Stimulated activated CD8-positive, alpha-beta memory T cell treated with anti-CD3 and anti-CD28 coated beads, Interleukin-15, amount 100 ng/mL, for 48 hours (primary cell): Measurements from ENCODE around the gene CACNA1C.
"Not testable (repeated sequence)": the region's sequence is repeated elsewhere in the genome, so short reads cannot be mapped to it uniquely, and the experiment has no call there.

ENCODE experiments used
- DNase-seq, 2 donors: peaks; one replicate each; pipeline ENCODE4 v3.0.0-alpha.2; 2020; ENCODE audit warnings: low read depth in 2 of 2

The CACNA1C gene

DNA sequence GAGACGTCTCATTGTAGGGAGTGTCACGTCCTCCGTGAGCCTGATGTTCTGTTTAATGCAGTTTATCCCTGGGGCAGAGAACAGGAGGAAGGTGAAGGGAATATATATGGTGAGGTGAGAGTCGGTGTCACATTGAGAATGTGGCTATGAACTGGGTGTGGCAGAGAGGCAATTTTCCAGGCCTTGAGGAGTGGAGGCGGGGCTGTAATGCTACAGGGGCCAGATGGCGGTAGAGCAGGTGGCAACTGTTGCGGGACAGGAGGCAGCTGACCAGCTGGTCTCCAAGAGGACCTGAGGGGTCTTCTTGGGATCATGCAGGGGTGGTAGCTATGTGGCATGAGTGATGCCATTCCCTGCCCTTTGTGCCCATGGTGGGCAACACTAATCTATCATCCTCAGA is 59.6 kb downstream of the CACNA1C start:
- DNase-seq, result no peak

DNA sequence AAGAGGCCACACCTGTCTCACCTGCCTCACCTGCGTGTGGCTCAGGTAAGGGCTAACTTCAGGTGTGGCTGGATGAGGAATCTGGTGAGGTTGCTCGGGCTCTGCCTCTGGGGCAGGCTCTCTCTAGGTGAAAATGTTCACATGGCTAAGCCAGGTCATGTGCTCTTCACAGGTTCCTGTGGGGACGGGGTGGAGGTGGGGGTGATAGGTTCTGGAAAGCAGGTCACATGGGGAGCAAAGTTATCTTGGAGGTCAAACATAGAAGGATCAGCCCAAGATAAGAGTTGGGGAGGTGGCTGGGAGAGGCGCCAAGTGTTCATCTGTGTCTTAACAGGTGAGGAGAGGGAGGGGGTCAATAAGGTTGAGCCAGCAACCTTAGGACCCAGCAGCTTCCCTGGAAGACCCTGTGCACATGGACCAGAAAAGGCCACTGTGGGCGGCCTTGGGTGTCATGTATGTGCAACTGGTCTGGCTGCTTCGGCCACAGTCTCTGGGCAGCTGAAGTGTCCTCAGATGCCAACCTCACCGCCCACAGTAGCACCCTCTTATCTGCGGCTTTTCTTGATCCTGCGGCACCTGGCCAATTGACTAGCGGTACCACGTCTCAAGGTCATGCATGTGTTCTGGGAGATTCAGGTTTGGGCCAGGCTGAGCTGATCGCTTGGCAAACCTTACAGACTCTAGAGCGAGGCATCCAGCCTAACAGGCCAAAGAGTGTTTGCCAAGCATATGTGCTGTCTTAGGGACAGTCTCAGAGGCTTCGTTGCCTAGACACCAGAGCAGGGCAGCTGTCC is 60.5 kb downstream of the CACNA1C start:
- no peak for DNase-seq

DNA sequence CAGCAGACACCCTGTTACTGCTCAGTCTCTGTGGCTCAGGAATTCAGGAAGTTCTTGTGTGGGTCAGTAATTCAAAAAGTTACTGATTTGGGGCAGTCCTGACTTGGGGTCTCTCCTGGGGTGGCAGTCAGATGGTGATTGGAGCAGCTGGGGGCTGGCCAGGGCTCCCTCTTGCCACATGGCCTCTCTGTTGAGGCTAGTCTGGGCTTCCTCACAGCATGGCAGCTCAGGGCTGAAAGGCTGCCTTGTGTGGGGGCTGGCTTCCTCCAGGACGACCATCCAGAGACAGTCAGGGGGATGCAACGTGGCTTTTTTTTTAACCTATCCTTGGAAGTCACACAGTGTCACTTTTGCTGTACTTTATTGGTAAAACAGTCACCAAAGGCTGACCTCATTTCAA is 61.3 kb downstream of the CACNA1C start:
- DNase-seq, result no peak

DNA sequence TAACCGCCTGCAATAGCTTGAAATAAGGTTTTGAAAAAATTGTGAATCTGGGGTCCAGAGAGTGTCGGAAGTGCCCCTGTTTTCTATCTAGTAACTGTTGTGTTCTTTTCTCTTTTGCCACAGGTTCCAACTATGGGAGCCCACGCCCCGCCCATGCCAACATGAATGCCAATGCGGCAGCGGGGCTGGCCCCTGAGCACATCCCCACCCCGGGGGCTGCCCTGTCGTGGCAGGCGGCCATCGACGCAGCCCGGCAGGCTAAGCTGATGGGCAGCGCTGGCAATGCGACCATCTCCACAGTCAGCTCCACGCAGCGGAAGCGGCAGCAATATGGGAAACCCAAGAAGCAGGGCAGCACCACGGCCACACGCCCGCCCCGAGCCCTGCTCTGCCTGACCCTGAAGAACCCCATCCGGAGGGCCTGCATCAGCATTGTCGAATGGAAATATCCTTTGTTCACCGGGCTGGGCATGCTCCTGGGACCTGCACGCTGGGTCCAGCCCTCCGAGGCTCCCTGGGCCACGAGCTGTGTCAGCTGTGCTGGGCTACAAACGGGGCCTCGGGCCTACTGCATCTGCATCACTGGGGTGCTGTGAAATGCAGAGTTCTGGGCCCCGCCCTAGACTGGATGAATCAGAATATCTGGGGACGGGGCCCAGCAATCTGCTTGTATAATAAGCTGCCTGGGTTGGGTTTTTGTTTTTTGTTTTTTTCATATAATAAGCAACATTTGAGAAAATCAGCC is 62.5 kb downstream of the CACNA1C start:
- no peak for DNase-seq

DNA sequence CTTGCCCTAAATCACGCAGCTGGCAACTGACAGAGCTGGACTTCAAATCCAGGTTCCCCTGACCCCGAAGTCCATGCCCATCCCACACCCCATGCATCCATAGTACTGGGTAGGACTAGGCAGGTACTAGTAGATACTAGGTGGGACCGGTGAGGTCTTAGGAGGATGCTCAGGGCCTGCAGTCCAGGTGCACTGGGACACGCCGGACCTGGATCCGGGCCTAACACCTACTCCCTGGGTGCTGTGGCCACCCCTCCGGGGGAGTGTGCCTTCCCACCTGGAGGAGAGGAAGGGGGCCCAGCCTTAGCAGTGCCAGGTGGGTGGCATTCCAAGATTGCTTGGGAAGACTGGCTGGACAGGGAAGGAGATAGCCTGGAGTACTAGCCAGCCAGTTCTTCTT is 64.8 kb downstream of the CACNA1C start:
- no peak for DNase-seq

DNA sequence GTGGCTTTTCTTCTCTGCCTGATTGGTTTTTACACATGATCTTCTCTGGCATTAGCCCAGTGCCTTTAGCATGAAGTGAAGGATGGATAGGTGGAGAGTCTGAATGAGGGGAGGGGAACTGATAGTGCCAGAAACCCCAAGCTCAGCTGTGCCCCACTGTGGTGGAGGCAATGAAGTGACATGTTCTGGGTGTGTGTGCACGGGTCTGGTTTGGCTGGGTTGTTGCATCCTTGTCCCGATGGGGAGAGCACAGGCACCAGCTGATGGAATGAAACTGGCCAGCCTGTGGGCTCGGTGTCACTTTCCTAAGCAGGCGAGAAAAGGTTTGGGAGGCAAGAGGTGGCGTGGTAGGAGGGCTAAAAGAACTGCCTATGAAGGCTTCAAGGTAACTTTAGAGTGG is 65.3 kb downstream of the CACNA1C start:
- DNase-seq, result no peak

DNA sequence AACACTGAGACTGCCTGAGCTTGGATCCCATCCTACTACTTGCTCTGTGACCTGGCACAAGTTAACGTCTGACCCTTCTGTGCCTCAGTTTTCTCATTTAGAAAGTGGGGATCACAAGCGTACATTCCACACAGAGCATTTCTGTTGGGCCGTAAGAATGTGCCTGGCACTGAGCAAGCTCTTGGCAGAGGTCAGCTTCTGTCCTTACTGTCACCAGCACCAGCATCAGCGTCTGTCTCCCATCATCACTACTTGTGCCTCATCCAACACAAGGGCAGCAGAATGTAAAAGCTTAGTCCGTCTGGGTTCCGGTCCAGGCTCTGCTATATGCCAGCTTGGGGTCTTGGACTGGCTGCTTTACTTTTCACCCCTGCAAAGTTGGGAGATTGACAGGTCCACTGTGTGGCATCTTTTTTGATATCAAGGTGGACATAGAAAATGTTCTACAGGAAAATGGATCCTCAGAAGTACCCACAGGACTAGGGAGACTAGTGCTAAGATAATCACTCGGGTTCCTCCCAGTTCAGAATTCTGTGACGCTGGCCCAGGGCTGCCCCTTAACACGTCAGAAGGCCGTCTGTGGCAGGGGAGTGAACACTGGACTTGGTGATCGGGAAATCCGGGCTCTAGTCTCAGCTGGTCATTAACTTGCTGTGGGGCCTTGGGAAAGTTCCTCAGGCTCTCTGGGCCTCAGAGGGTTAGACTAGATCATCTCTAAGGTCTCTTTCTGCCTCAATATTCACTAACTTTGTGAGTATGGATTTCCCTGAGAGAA is 65.9 kb downstream of the CACNA1C start:
- DNase-seq, result no peak

DNA sequence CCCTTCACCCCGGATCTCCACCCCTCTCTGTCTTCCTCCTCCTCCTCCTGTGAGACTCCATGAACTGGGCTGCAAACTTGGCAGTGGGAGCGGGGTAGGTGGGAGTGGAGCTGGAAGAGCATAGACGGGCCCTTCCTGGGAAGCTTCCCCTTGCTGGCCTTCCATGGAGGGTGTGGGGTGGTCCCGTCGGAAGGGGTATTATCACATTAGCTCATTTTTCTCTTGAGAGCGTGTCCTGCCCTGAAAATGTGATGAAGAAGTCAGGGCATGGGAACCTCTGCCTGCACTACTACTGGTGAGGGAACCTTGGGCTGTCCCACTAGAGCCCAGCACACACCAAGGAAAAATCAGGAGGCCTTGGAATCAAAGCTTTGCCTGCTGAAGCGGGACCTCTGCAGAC is 66.5 kb downstream of the CACNA1C start:
- no peak for DNase-seq

DNA sequence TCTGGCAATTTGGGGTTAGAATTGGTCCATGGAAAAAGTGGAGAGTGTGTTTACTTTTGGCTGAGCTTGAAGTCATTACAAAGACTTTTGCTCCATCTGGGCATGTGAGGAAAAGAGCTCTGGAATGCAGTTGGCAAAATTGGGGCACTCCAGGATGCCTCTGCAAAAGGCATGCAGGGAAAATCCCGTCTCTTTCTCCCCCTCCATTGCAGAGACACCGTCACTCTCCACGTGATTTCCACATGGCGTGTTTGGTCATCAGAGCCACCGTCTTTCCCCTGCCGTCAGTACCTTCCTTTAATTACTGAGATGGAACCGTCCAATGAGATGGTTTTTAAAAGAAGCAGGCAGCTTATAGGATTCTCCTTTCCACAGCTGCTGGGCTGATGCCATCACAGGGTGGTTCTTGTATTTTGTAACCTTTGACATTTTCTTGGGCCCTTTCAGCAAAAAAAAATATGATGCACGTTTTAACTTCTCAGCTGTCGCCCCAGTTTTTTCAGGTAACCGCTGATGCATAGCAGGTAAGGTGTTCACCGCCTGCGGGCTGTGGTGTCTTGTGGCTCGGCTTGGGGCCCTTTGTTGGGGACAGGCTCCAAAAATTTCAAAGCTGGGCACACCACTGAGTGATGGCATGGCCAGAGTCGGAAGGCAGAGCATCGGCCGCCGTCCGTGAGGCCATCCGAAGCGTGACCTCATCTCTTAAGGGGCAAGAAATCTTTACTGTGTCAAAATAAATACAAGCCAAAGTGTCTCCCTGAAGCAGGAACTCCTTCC is 68.4 kb downstream of the CACNA1C start:
- DNase-seq, result no peak

DNA sequence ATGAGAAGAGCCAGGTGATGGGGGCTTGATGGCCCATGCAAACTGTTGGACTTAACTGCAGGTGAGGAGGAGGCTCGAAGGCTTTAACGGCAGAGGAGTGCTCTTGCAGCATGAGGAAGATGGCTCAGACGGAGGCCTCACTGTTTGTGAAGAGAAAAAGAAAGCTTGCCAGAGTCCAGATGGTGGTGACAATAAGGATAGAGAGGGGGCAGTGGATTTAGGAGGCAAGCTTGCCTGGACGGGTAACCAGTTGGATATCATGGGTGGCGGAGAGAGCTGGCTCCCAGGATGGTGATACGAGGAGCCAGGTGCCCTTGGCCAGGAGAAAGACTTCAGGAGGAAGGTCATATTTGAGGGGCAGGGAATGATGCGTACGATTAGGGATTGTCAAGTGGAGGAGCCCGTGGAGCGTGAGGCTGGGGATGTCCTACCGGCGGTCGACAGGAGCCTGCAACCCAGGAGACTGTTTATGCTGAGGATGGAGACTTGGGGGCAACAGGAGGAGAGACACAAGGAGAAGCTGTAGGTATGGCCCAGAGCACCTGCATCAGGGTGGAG is 71.8 kb downstream of the CACNA1C start:
- DNase-seq, result no peak

DNA sequence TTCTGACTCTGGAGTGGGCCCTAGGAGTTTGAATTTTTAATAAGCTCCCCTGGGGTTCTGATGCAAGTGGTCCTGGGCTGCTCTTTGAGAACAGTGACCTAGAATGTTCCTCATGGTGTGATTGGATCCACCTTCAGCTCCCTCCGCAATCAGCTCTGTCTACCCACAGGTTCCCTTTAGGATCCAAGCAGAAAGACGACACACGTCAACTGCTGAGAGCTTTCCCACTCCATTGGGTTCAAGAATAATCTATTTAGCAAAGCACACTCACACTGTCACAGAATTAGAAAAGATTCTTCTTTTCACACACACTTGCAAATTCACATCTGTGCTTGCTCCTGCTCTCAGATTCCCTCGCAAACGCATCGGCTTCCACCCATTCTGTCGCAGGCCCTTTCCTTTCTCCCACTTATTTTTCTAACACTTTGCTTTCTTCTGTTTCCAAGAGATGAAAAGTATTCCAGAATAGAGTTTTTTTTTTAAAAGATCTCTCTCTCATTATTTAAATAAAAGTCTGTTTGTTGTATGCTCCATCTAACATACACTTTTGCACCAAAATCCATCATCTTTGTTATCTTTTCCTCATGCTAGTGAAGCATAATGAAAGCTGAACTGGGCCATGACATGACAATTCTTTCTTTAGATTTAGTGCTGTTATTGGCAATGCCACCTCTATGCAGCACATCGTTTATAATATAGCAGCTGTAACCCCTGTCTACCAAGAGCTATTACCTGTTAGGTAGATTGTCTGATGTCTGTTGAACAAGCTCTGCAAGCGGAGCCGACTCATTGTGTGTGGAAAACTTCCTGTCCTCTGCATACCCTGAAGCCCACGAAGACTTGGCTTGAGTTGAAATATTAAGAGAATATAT is 73.1 kb downstream of the CACNA1C start:
- no peak for DNase-seq

DNA sequence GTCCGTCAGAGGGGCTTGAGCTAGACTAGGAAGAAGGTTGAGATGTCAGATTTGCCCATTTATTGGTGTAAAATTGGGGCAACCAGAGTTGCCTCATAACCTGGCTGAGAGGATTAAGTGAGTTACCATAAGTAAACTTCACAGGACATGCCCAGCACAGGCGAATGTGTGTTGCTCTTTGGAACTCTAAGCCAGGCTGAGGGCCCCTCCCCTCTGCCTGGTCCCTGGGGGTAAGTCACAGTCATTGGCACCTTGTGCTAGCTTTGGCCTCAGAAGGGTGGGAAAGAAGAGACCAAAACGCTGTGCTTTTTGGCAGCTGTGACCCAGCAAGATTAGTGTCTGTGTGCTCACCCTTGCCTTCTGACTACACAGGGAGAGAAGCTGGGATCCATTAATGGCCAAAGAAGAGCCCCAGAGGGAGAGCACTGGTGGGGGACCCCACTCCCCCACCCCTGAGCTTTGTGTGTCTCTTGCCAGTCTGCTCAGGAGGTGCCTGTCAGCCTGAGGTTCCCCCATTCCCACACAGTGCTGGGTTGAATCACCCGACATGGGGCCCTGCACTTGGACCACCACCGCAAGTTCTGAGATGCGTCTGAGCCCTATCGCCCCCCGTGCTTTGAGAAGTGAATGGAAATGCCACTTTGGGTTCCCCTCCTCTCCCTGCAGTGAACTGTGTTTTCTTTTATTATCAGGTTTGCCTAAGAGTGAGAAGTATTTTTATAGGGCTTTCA is 74.1 kb downstream of the CACNA1C start:
- DNase-seq, result no peak

DNA sequence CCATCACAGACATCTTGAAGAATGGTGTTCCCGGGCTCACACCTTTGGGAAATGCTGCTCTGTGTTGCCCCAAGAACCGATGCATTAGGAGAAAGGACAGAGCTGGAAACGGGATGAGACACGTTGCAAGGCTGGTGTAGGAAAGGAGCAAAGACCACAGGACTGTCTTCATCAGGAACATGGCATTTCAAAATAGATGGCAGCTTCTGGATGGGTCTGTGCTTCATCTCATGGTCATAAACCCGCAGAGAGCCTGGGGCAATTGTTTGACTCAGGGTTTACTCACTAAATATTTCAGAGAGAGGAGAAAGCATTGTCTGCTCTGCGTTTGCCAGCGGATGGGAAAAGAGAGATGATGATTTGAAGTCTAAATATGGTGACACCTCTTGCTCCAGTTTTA is 76.3 kb downstream of the CACNA1C start:
- DNase-seq, result no peak

DNA sequence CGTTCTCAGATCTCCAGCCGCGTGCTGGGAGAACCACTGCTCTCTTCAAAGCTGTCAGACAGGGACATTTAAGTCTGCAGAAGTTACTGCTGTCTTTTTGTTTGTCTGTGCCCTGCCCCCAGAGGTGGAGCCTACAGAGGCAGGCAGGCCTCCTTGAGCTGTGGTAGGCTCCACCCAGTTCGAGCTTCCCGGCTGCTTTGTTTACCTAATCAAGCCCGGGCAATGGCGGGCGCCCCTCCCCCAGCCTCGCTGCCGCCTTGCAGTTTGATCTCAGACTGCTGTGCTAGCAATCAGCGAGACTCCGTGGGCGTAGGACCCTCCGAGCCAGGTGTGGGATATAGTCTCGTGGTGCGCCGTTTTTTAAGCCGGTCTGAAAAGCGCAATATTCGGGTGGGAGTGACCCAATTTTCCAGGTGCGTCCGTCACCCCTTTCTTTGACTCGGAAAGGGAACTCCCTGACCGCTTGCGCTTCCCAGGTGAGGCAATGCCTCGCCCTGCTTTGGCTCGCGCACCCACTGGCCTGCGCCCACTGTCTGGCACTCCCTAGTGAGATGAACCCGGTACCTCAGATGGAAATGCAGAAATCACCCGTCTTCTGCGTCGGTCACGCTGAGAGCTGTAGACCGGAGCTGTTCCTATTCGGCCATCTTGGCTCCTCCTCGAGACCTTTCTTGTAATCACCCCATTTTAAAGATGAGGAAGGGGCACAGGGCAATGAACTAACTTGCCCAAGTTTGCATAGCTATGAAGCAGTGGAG is 83.1 kb downstream of the CACNA1C start:
- not testable (repeated sequence) for DNase-seq

DNA sequence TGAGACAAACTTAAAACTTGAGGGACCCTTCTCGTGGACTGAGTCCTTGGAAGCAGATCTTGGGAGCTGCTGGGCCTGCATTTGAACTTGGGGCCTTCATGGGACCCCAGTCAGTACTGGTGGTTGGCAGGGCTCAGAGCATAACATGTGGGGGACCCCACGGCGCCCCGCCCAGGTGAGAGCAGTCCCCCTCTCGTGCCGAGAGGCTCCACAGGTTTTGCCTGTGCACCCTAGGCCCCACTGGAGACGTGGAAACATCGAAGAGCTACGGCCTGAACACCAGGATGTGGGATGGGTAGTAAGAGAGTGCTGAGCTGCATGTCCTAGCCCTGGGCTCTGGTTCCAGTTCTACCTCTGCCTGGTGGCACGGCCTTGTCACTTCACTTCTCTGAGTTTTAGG is 84.1 kb downstream of the CACNA1C start:
- DNase-seq, result no peak

DNA sequence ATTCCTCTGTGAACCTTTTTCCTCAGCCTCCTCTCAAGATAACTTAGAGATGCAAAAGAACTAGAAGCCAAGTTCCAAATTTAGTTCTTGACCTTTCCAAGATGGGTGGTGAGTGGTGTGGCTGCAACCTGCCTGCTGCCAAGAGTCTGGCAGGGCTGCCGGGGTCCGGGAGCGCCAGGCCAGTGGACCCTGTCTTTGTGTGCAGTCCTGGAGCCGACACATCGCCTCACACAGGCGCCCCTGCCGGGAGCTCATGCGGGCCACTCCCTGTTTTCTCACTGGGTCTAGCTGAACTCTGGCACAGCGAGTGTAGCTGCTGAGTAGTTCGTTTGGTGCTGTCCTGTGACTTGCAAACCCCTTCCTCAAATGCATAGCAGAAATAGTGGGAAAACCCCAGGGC is 84.9 kb downstream of the CACNA1C start:
- no peak for DNase-seq

DNA sequence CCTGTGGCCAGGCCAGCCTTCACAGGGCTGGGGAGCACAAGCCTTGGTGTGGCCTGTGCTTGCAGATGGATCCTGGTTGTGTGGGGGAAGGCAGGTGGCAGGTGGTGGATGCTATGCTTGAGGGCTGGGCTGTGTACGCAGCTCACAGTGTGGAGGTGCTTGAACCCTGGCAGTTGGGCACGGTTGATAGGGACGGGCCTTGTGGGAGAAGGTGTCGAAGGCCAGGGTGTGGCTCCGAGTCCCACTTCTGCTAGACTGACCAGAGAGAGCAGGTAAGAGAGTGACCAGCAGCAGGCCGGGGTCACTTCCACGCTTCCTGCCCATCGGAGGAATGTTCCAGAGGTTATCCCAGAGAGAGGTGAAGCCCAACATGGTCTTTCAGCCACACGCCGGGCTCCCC is 85.5 kb downstream of the CACNA1C start:
- no peak for DNase-seq

DNA sequence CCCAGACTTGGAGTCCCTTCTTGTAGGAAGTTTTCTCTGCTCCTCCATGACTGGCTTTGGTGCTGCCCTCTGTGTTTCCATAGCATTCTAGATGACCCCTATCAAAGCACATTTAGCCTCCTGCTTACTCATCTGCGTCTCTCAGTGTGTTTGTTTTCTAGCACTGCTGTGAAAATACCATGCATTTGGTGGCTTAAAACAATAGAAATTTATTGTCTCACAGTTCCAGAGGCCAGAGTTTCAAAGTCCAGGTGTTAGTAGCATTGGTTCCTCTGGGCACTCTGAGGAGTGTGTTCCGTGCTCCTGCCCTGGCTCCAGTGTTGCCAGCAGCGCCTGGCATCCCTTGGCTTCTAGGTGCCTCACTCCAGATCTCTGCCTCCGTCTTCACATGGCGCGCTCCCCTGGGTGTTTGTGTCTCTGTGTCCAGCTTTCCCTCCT is 86.1 kb downstream of the CACNA1C start:
- no peak for DNase-seq

DNA sequence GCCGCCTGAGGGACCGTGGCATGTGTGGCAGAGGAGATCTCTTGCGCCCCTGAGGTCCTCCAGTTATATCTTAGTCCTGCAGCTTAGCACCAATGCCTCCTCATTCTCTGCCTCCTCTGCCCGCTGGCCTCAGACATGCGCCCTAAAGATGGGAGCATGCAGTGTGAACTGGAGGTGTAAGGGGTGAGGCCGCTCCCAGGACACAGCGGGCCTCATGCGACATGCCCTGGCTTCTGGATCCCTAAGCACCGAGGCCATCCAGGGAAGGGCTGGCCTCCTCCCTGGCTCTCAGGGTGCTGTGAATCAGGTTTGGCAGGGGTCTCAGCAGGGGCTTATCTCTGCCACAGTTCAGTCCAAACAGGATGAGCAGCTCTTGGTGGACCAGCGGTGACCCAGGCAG is 86.9 kb downstream of the CACNA1C start:
- no peak for DNase-seq
